Measurements from ENCODE around the gene PTPRN2.

DNA sequence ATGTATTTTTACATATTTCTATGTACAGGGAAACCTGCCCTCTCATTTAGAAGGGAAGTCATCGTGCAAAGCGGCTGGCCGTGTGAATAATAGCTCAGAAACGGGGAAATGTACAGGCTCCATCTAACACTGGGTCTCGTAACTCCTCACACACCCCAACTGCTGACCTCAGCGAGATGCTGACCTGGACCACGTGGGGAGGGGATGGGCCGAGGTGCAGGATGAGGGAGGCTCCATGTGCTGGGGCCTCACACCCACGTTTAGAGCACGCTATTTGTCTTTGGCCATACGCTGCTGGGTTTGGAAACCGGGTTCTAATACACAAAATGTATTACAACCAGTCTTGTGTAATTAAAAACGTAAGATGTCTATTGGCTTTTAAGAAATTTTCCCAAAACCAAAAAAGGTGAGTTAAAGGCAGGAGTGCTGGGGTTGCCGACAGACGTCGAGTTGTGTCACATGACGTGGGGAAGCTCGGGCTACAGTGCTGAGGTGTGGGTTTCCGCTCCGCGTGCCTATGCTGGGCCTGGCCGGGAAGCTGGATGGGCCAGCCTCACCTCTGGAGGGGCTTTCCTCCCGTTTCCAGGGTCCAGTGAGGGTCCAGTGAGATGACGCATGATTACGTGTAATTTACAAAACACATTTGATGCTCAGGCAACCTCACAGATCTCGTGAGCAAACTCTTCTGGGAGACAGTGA, 1035.2 kb downstream of the PTPRN2 start:
- TF ChIP-seq GATA2 (IDR thresholded peaks at IDR 0.05; ENCODE audit: low read depth, low read length): no peak
- TF ChIP-seq GATA3 (IDR thresholded peaks at IDR 0.05; ENCODE audit: low read depth, low read length): no peak

All from SH-SY5Y (cell line).